ENCODE results near the gene EGFL8.
"Not testable (repeated sequence)": the region's sequence is repeated elsewhere in the genome, so short reads cannot be mapped to it uniquely, and the experiment has no call there.

EGFL8 gene

DNA sequence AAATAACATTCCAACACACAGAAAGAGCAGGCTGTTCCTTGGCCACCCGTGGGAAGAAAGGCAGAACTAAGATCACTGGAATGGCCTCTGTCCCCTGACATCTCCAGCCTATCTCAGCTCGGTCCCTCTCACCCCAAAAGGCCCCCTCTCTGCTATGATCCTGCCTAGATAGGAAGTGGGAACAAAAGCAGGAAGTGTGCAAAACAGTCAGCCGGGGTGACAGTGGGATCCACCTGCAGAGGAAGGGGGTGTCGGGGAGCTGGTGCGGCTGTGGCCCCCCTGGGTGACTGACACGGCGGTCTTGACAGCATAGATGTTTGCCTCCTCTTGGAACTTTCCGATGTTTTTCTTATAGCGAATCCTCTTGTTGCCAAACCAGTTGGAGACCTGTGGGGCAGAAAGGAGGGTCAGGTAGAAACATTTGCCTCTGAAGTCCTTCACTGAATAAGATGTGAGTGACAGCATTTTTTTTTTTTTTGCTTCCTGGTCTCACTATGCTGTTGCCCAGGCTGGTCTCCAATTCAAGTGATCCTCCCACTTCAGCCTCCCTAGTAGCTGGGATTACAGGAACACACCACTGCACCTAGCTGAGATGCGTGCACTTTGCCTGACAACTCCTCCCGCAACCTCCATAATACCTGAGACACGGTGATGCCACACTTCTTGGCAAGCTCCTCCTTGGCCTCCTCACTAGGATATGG, 22.8 kb downstream of the EGFL8 start:
- DNase-seq (ENCODE audit: low read depth, low spot score), result no peak
- H3K9ac ChIP-seq (ENCODE audit: insufficient read length, low read depth), result no peak overlapping the region
- H3K27me3 ChIP-seq (ENCODE audit: insufficient read depth, insufficient read length), result no peaks in the 10 kb centered on the region
- no peaks in the 10 kb centered on the region for H3K9me3 ChIP-seq (ENCODE audit: insufficient read depth, low read length)
- no peak overlapping the region for H3K4me3 ChIP-seq (ENCODE audit: insufficient read length, low read depth)
- peaks cover 11% of the 10 kb centered on the region for H3K4me1 ChIP-seq (ENCODE audit: insufficient read depth, insufficient read length)
- H3K36me3 ChIP-seq (ENCODE audit: insufficient read depth, insufficient read length, low read length), result peaks cover 37% of the 10 kb centered on the region
- TF ChIP-seq ZNF274 (IDR thresholded peaks at IDR 0.05; ENCODE audit: low read depth, low read length) (no peak), SUZ12 (IDR thresholded peaks at IDR 0.05; ENCODE audit: extremely low read depth, insufficient read depth, insufficient read length) (no peak), YY1 (IDR thresholded peaks at IDR 0.05; ENCODE audit: insufficient read depth, insufficient read length) (no peak)

DNA sequence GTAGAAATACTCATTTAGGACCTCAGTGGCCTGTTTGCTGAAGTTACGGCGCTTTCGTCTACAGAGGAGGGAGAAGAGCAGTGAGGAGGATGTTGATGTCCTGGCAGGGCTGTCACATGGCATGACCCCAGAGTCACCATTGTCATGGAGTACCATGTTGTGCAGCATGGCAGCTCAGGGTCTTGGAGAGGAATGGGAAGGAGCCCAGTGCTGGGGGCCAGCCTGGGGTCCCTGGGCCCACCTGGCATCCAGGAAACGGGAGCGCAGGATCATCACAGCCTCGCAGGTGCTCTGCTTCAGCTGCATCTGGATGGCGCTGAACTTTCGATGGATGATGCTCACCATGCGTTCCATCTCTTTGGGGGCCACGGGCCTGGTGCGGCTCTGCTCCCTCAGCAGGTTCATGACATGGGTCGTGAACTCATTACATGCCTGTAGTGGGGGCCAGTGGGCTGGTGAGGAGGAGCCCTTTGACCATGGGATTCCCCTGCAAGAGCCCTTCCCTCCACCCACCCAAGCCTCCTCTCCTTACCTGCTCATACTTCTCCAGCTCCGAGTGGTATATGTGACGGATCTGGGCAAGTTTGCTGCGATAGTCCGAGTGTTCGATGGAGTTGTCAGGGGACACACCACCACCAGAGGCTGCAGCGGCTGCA, 23.5 kb downstream of the EGFL8 start:
- not testable (repeated sequence) for H3K4me3 ChIP-seq (ENCODE audit: insufficient read length, low read depth); H3K9me3 ChIP-seq (ENCODE audit: insufficient read depth, low read length); H3K27me3 ChIP-seq (ENCODE audit: insufficient read depth, insufficient read length); DNase-seq (ENCODE audit: low read depth, low spot score); H3K9ac ChIP-seq (ENCODE audit: insufficient read length, low read depth)
- Histone ChIP-seq H3K36me3 (ENCODE audit: insufficient read depth, insufficient read length, low read length) (peaks cover 30% of the 10 kb centered on the region), H3K4me1 (ENCODE audit: insufficient read depth, insufficient read length) (peaks cover 10% of the 10 kb centered on the region)

DNA sequence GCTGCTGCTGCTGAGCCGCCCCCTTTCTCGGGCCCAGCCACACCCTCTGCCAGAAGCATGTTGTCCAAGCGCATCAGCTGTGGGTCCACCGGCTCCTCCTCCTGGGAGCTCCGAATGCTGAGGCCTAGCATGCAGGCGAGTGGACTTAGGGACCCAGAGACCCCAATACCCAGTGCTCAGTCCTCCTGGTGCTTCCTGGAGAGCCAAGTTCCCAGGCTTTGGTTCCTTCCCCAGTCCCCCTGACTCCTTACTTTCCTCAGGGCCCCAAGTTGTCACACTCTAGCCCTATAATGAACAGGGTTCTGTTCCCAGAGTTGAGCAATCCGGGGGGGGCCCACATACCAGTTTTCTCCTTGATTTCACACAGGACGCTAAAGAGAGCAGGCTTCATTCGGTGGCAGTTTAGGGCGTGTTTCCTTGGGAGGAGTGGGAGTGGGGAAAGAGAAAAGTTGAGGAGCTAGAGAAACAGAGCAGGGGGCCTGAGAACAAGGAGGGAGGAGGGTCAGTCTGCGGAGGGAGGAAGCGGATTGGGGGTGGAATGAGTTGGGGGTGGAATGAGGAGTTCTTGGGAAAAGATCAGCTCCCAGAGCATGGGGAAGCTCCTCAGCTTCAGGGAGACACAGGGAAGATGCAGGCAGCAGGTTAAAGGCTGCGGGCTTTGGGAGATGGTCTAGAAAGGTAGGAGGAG, 24.1 kb downstream of the EGFL8 start:
- Histone ChIP-seq H3K9me3 (ENCODE audit: insufficient read depth, low read length) (no peaks in the 10 kb centered on the region), H3K4me3 (ENCODE audit: insufficient read length, low read depth) (peak overlapping the region; percentile 58), H3K4me1 (ENCODE audit: insufficient read depth, insufficient read length) (peaks cover 10% of the 10 kb centered on the region), H3K36me3 (ENCODE audit: insufficient read depth, insufficient read length, low read length) (peaks cover 23% of the 10 kb centered on the region), H3K9ac (ENCODE audit: insufficient read length, low read depth) (peak overlapping the region; percentile 83), H3K27me3 (ENCODE audit: insufficient read depth, insufficient read length) (no peaks in the 10 kb centered on the region)
- no peak for DNase-seq (ENCODE audit: low read depth, low spot score)
- TF ChIP-seq ZNF274 (IDR thresholded peaks at IDR 0.05; ENCODE audit: low read depth, low read length) (no peak), SUZ12 (IDR thresholded peaks at IDR 0.05; ENCODE audit: extremely low read depth, insufficient read depth, insufficient read length) (no peak), YY1 (IDR thresholded peaks at IDR 0.05; ENCODE audit: insufficient read depth, insufficient read length) (no peak)

DNA sequence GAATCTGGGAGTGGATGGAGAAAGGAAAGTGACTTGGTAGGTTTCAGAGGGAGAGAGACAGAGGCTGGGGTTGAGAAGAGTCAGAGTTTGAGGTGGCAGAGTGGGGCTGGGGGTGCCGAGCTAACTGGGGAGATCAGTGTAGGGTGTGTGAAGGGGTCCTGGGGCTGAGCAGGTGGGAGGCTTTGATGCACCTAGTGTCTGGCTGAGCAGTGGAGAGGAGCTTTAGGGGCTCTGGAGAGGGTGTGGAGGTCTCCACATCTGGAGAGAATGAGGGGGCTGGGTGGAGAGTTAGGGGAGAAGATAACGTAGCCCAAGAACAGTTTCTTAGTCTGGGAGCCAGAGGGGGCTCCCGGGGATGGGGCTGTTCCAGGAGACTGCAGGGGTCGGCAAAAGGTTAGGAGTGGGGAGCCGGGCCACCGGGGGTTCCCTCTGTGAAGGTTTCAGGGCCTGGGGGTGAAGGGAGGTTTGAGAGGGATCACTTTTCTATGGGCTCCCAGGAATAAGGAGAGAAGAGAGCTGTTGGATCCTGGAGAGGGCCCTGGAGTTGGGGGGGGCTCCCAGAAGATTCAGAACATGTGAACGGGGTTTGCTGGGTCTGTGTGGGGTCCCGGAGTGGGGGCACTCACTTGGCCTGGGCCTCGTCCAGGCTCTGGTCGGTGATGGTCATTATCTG, 24.8 kb downstream of the EGFL8 start:
- no peak for DNase-seq (ENCODE audit: low read depth, low spot score)
- H3K4me1 ChIP-seq (ENCODE audit: insufficient read depth, insufficient read length), result peaks cover 10% of the 10 kb centered on the region
- no peaks in the 10 kb centered on the region for H3K27me3 ChIP-seq (ENCODE audit: insufficient read depth, insufficient read length)
- H3K36me3 ChIP-seq (ENCODE audit: insufficient read depth, insufficient read length, low read length), result peaks cover 22% of the 10 kb centered on the region
- peak overlapping the region; percentile 83 for H3K9ac ChIP-seq (ENCODE audit: insufficient read length, low read depth)
- H3K9me3 ChIP-seq (ENCODE audit: insufficient read depth, low read length), result no peaks in the 10 kb centered on the region
- peak overlapping the region; percentile 58 for H3K4me3 ChIP-seq (ENCODE audit: insufficient read length, low read depth)
- TF ChIP-seq SUZ12 (IDR thresholded peaks at IDR 0.05; ENCODE audit: extremely low read depth, insufficient read depth, insufficient read length) (no peak), ZNF274 (IDR thresholded peaks at IDR 0.05; ENCODE audit: low read depth, low read length) (no peak)

DNA sequence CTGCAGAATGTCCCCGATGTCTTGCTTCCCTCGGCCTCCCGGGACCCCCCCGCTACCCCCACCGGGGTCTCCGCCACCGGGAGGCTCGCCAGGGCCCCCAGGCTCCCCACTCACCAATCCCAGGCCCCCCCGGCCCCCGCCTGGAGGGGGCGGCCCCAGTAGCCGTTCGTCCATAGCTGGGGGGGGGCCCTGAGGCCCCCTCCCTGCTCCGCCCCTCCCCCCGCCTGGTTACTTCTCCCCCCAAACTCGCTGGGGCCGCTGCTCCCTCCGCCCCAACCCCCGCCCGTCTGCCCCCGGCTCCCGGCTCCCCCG, 25.3 kb downstream of the EGFL8 start:
- DNase-seq (ENCODE audit: low read depth, low spot score), result no peak
- Histone ChIP-seq H3K9ac (ENCODE audit: insufficient read length, low read depth) (peak overlapping the region; percentile 83), H3K36me3 (ENCODE audit: insufficient read depth, insufficient read length, low read length) (peaks cover 22% of the 10 kb centered on the region), H3K4me3 (ENCODE audit: insufficient read length, low read depth) (peak overlapping the region; percentile 58), H3K9me3 (ENCODE audit: insufficient read depth, low read length) (no peaks in the 10 kb centered on the region), H3K4me1 (ENCODE audit: insufficient read depth, insufficient read length) (peaks cover 8% of the 10 kb centered on the region), H3K27me3 (ENCODE audit: insufficient read depth, insufficient read length) (no peaks in the 10 kb centered on the region)
- TF ChIP-seq YY1 (IDR thresholded peaks at IDR 0.05; ENCODE audit: insufficient read depth, insufficient read length) (no peak), ZNF274 (IDR thresholded peaks at IDR 0.05; ENCODE audit: low read depth, low read length) (no peak), SUZ12 (IDR thresholded peaks at IDR 0.05; ENCODE audit: extremely low read depth, insufficient read depth, insufficient read length) (no peak)

DNA sequence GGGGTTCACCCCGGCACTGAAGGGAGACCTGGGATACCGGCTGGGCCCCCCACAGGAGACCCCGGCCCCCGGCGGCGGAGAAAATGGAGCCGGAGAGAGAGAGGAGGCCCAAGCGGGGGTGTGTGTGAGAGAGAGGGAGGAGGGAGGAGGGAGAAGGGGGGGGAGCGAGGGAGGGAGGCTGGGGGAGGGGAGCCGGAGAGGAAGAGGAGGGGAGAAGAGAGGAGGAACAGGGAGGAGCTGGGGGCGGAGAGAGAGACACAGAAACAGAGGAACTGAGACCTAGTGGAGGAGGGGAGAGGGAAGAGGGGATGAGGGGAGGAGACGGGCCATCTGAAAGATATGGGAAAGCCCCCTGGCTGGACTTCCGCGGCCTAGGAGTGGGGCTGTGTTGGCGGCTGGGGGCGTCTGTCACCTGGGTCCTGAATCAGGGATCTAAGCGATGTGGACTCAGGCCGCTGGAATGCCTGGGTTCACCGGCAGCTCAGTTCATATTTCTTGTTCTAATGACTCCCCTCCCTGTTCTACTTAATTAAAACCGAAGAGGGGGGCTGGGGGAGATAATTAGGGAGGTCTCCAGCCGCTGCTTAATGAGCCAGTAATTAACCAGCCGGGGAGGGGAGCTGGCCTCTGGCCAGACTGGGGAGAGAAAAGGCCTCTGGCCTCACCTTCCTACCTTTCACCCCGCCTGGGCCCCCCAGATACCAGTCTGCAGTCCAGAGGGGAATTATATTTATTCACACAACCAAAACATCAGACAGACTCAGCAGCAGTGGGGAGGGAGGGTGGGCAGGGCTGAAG, 25.9 kb downstream of the EGFL8 start, which contains the start of gene PBX2:
Gene PBX2 (minus strand): TSS at position 149 of the 798 bp plus-strand sequence. CDS start 287 bp downstream, outside the sequence.
- H3K4me1 ChIP-seq (ENCODE audit: insufficient read depth, insufficient read length), result peaks cover 8% of the 10 kb centered on the region
- peak within 1 kb of the TSS; percentile 83 for H3K9ac ChIP-seq (ENCODE audit: insufficient read length, low read depth)

More for the DNA sequence above, 25.9 kb downstream of the EGFL8 start, which contains the start of gene PBX2:
- peaks cover 22% of the 10 kb centered on the region for H3K36me3 ChIP-seq (ENCODE audit: insufficient read depth, insufficient read length, low read length)
- H3K4me3 ChIP-seq (ENCODE audit: insufficient read length, low read depth), result peak within 1 kb of the TSS; percentile 58
- TF ChIP-seq SUZ12 (IDR thresholded peaks at IDR 0.05; ENCODE audit: extremely low read depth, insufficient read depth, insufficient read length) (no peak), ZNF274 (IDR thresholded peaks at IDR 0.05; ENCODE audit: low read depth, low read length) (no peak), YY1 (IDR thresholded peaks at IDR 0.05; ENCODE audit: insufficient read depth, insufficient read length) (no peak)
- no peaks in the 10 kb centered on the region for H3K9me3 ChIP-seq (ENCODE audit: insufficient read depth, low read length)
- no peaks in the 10 kb centered on the region for H3K27me3 ChIP-seq (ENCODE audit: insufficient read depth, insufficient read length)
- DNase-seq (ENCODE audit: low read depth, low spot score), result peak; percentile 66

Measured in NT2/D1 (cell line).